Heart right ventricle (tissue), 16 donors: ENCODE data around the gene SPDYE4. TPM values are rescaled to one million over a fixed set of nuclear protein-coding genes. Genes with fewer than 3 reads are reported as not detected.
A peak's percentile ranks its signal among the peaks of the same experiment; 100 is the strongest.

Experiments used
- ATAC-seq, 8 donors: fragments of 200-7000 bp; cut with Tn5 transposase; one replicate each; pipeline ENCODE4 v1.9.1; 2020; ENCODE audit warnings: mild to moderate bottlenecking in 8 of 8, moderate library complexity in 8 of 8, moderate number of reproducible peaks in 1 of 8
- DNase-seq, 2 donors: peaks; one replicate each; pipeline ENCODE4 v3.0.0-alpha.2; 2020
- H3K27ac ChIP-seq, 10 donors: fragments of 200-600 bp; sonication (generic) in 2 of 10; one replicate each; pipeline versions ENCODE4 v1.5.0 to v1.8.0; 2020 to 2022; ENCODE audit warnings: mild to moderate bottlenecking in 3 of 10
- H3K27me3 ChIP-seq, 7 donors: fragments of 200-600 bp; one replicate each; pipeline ENCODE4 v1.8.0; 2021 to 2022; ENCODE audit warnings: mild to moderate bottlenecking in 2 of 7
- H3K36me3 ChIP-seq, 9 donors: fragments of 200-600 bp; sonication (generic) in 1 of 9; one replicate each; pipeline versions ENCODE4 v1.5.0 to v1.8.0; 2020 to 2022; ENCODE audit warnings: mild to moderate bottlenecking in 2 of 9
- H3K4me1 ChIP-seq, 9 donors: fragments of 200-600 bp; sonication (generic) in 1 of 9; one replicate each; pipeline versions ENCODE4 v1.5.0 to v1.8.0; 2020 to 2022; ENCODE audit warnings: mild to moderate bottlenecking in 4 of 9
- H3K4me3 ChIP-seq, 10 donors: fragments of 200-600 bp; sonication (generic) in 2 of 10; one replicate each; pipeline versions ENCODE4 v1.5.0 to v1.8.0; 2020 to 2022; ENCODE audit warnings: mild to moderate bottlenecking in 7 of 10, moderate library complexity in 2 of 10
- H3K9me3 ChIP-seq, 11 donors: fragments of 200-600 bp in 10 of 11; sonication (generic) in 2 of 11; one replicate each; pipeline versions ENCODE4 v1.5.0 to v1.8.0; 2013 to 2022; ENCODE audit warnings: mild to moderate bottlenecking in 2 of 11, control low read depth in 1 of 11, moderate library complexity in 1 of 11
- WGBS, 2 donors: extraction: QIAGEN DNeasy Blood & Tissue Kit; methylation state at CpG; one replicate each; pipeline ENCODE4 v1.1.7; 2013; ENCODE audit warnings: inconsistent platforms in 1 of 2; 5-methylcytosine and 5-hydroxymethylcytosine counted together
- intact Hi-C, 10 donors: fragments of 100-400 bp; cut with DNase I; formaldehyde crosslinking; loops; one replicate each; pipeline versions ENCODE4 v1.11.1 to v1.14.2; 2022
- polyA plus RNA-seq, 2 donors: library from polyadenylated mRNA; stranded (reverse); fragments of 200-250 nt; gene quantifications; one replicate each; pipeline ENCODE4 v1.2.3, GENCODE V29; 2013
- total RNA-seq, 10 donors: library from RNA; stranded (reverse); fragmentation: NEBNext Ultra II Directional in 3 of 10; extraction: Animal tissue kit (Norgen Biotek cat#: 25700) in 3 of 10; gene quantifications; one replicate each; pipeline versions ENCODE4 v1.2.1 to v1.2.4, GENCODE V29; 2021 to 2023
- TF ChIP-seq, protein P1 (sequence below), 9 donors: fragments of 200-600 bp; sonication (generic) in 2 of 9; IDR thresholded peaks; one replicate each; pipeline versions ENCODE4 v1.5.0 to v1.8.0; 2021 to 2022; ENCODE audit warnings: antibody characterized with exemption in 9 of 9, mild to moderate bottlenecking in 5 of 9, moderate library complexity in 1 of 9
- donor health status: Arrhythmogenic right ventricular cardiomyopathy.
- donor health status: ischemic (EF 13 %, LVEDD 7.1; RV severe dilation, severe dysfunction).
- donor health status: healthy with polysubstance abuse.
- donor health status: DM: no; HTN: yes; CAD: no.
- donor health status: DM: no; HTN: no; CAD: no.
- donor health status: ischemic (EF 25% LVEDD 6.9; RV normal size, moderate dysfunction).
- donor health status: ischemic (EF 25% LVEDD 5.7; RV mildly dilated, moderate dysfunction).
- donor health status: healthy.
- donor health status: DM: yes; HTN: yes; CAD: no.
- donor health status: Ischemic cardiomyopathy.
- donor health status: ischemic (EF 35%, LVEDD 5.7; RV mildly dilated, moderate dysfunction).
- donor health status: nonischemic (EF 11% LVEDD 7.7; RV severe dilation, severe dysfunction).
- donor health status: DM: yes; HTN: yes; CAD: no.
- donor health status: PGD.
- donor health status: ischemic (EF 29% LVEDD 5.4; RV normal size, mild dysfunction).
- donor health status: nonischemic (EF 23%, LVEDD 6.1; RV moderate dilation, normal function).

The SPDYE4 gene
- total and polyA plus RNA-seq, 12 donors = not detected

DNA sequence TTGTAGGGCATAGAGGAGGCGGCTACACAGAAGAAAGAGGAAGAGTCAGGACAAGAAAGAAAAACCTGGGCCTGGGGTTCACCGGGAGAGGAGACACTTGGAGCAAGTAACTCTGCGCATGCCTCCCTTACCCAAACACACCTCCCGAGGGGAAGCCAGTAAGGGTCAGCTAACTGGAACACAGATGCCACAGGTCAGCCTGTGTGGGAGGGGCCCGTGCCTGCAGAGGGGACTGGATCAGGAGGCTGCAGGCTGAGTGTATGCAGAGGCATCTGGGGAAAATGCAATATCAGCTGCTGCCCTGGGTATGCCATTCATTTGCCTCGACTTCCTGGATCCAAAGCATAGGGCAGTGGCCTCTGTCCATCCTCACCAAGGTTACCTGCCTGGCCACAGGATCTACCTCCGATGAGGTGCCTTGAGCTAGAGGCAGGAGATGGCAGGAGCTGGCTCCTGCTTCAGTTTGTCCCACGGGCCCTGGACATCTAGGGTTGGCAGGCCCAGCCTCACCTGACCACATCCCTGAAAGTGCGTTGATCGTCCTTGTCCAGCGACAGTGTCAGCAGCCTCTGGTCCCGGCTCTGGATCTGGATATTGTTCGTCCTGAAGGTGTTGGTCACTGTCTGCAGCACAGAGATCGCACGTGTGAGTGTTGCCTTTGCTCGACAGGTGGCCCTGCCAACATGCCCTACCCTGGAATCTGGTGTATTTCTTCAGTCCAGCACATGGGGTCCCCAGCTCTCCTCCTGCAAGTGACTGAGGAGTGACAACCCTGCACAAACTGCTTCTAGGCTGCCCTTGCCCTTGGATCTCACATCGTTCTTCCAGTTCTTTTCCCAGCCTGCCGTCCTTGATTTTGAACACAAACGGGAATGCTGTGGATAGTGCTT, 45.4 kb upstream of the SPDYE4 start:
- Histone ChIP-seq H3K36me3 (peaks cover 0 to 20% (median 0%) of the 10 kb centered on the region in 9 donors), H3K27ac (no peak overlapping the region), H3K27me3 (peaks cover 0 to 10% (median 6%) of the 10 kb centered on the region in 7 donors), H3K4me3 (no peak overlapping the region), H3K9me3 (peaks cover 0 to 4% (median 0%) of the 10 kb centered on the region in 11 donors), H3K4me1 (peaks cover 0 to 15% (median 0%) of the 10 kb centered on the region in 9 donors)
- 75 to 78% methylated on average over 19 of the region's 19 CpGs for WGBS, 2 donors
- peak in 3 of 8 donors; percentile 39 to 59 (median 48) for ATAC-seq
- no peak for DNase-seq
- intact Hi-C loops = loop anchor here in 7 of 10 donors (5.0 to 10.0 kb wide), 3 partner anchors 89 to 94 kb away; no protein-coding TSS in a partner anchor
- TF ChIP-seq, protein P1, sequence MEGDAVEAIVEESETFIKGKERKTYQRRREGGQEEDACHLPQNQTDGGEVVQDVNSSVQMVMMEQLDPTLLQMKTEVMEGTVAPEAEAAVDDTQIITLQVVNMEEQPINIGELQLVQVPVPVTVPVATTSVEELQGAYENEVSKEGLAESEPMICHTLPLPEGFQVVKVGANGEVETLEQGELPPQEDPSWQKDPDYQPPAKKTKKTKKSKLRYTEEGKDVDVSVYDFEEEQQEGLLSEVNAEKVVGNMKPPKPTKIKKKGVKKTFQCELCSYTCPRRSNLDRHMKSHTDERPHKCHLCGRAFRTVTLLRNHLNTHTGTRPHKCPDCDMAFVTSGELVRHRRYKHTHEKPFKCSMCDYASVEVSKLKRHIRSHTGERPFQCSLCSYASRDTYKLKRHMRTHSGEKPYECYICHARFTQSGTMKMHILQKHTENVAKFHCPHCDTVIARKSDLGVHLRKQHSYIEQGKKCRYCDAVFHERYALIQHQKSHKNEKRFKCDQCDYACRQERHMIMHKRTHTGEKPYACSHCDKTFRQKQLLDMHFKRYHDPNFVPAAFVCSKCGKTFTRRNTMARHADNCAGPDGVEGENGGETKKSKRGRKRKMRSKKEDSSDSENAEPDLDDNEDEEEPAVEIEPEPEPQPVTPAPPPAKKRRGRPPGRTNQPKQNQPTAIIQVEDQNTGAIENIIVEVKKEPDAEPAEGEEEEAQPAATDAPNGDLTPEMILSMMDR (IDR thresholded peaks at IDR 0.05) = peak in 3 of 9 donors; percentile 22 to 31 (median 27)

DNA sequence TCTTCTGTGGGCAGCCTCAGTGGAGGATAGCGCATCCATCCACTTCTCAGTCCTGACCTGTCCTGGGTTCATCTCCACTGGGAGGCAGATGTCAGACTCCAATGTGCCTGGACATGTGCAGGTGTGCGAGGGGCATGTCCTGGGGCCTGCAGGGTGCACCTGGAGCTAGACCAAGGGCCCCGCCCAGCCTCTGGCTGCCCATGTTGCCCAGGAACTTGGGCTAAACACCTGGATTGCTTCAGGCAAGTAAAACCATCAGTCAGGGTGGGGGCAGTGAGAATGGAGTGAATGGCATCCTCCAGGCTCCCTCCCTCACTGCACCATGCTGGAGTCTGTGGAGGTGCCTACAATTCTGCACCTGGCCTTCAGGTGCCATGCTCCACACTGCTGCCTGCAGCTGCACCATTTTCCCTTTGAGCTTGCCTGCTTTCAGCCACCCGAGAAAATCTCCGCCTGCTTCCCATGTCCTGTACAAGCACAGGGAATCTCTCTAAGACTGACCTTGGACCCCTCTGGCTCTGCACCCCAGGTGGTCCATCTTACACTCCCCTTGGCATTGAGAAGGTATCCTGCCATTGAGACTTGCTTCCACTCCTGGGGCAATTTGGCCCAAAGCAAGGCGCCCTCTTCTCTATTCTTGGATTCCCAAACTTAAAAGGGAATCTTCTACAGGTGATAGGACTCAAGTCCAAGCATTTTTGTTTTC, 42.9 kb upstream of the SPDYE4 start:
- Histone ChIP-seq H3K4me1 (peaks cover 0 to 11% (median 0%) of the 10 kb centered on the region in 9 donors), H3K9me3 (no peaks in the 10 kb centered on the region), H3K36me3 (peaks cover 0 to 20% (median 0%) of the 10 kb centered on the region in 9 donors), H3K27me3 (peaks cover 0 to 14% (median 9%) of the 10 kb centered on the region in 7 donors), H3K4me3 (no peak overlapping the region), H3K27ac (no peak overlapping the region)
- WGBS, 2 donors = 94 to 95% methylated on average over 6 of the region's 6 CpGs
- TF ChIP-seq, protein P1 (IDR thresholded peaks at IDR 0.05) = no peak
- DNase-seq (no peak), ATAC-seq (no peak)
- intact Hi-C loops = loop anchor here in 7 of 10 donors (5.0 to 10.0 kb wide), 3 partner anchors 91 to 96 kb away; no protein-coding TSS in a partner anchor

DNA sequence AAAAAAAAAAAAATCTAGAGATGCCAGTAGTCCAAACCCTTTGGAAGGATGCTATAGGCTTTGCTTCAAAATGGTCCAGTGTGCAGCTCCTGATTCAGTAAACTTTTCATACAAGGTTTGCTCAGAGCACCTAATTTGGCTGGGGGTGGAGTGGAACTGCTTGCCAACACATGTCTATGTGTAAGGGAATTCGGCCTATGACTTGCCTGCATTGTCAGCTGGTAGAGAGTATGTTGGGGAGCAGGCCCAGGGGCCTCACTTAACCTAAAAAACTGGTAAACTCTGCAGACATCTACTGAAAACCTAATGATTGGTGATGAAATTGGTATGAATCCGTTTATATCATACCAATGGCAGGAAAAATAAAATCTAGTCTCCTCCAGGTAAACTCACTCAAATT, 42.3 kb upstream of the SPDYE4 start:
- no peak overlapping the region for H3K27ac ChIP-seq
- intact Hi-C loops = loop anchor here in 7 of 10 donors (5.0 to 10.0 kb wide), 3 partner anchors 92 to 97 kb away; no protein-coding TSS in a partner anchor
- no peak overlapping the region for H3K4me3 ChIP-seq
- TF ChIP-seq, protein P1 (IDR thresholded peaks at IDR 0.05) = no peak
- peaks cover 0 to 14% (median 9%) of the 10 kb centered on the region in 7 donors for H3K27me3 ChIP-seq
- peaks cover 0 to 11% (median 0%) of the 10 kb centered on the region in 9 donors for H3K4me1 ChIP-seq
- WGBS, 2 donors = 80 to 87% methylated on average over 2 of the region's 2 CpGs
- H3K36me3 ChIP-seq = peaks cover 0 to 20% (median 0%) of the 10 kb centered on the region in 9 donors
- no peaks in the 10 kb centered on the region for H3K9me3 ChIP-seq
- no peak for DNase-seq
- ATAC-seq = no peak
